ENCODE results near the gene CDH26. TPM values are rescaled to one million over a fixed set of nuclear protein-coding genes. Genes with fewer than 3 reads are reported as not detected.

The CDH26 gene
- total and polyA plus RNA-seq, 2 donors (not counting 3 experiments of a cell fraction or from before 2014, with no cell fraction given): 0.01 TPM; not detected in 1

DNA sequence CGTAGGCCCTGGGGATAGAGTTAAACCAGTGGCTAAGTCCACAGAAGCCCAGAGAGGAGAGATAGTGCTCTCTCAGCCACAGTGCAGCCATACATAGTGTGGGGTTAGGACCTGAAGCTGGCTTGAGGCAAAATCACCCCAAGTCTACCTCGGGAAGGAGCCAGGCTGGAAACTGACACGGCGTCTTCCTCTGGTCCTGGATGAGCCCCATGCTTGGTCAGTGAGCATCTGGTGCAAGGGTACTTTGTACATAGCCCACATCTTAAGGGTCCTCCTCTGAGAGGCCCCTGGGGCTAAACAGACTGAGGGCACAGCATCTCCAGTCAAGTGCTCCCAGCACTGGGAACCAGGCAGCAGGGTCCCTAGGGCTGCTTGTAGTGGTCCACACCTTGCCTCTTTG, 45.6 kb downstream of the CDH26 start:
- Histone ChIP-seq H3K27me3 (ENCODE audit: control insufficient read depth in 2 of 2, insufficient read depth in 2 of 2, low read length in 2 of 2) (no peaks in the 10 kb centered on the region), H3K79me2 (ENCODE audit: control insufficient read depth, insufficient read depth, low read length) (no peaks in the 10 kb centered on the region), H3K36me3 (ENCODE audit: control insufficient read depth in 2 of 2, extremely low read depth in 1 of 2, insufficient read depth in 2 of 2, low read length in 2 of 2) (no peaks in the 10 kb centered on the region), H3K9ac (replicated peaks; ENCODE audit: extremely low read depth, insufficient read depth, low read length) (no peak overlapping the region), H3K9me1 (replicated peaks; ENCODE audit: control insufficient read depth, extremely low read depth, insufficient read depth, low read length) (no peaks in the 10 kb centered on the region), H3K4me3 (replicated peaks in 1 of 3; ENCODE audit: insufficient read depth in 1 of 3, low read depth in 1 of 3, low read length in 3 of 3) (no peak overlapping the region), H3K4me2 (ENCODE audit: insufficient read depth, low read length) (no peak overlapping the region), H3K4me1 (ENCODE audit: control insufficient read depth, extremely low read depth, insufficient read depth, low read length) (no peaks in the 10 kb centered on the region), H3K9me3 (replicated peaks; ENCODE audit: control insufficient read depth, insufficient read depth, low read length) (peaks cover 4% of the 10 kb centered on the region), H4K20me1 (replicated peaks; ENCODE audit: control insufficient read depth, extremely low read depth, insufficient read depth, low read length) (no peaks in the 10 kb centered on the region), H2AFZ (ENCODE audit: low read depth, low read length) (no peak overlapping the region), H3K27ac (ENCODE audit: insufficient read depth, low read depth, low read length) (no peak overlapping the region)
- TF ChIP-seq JUN (IDR thresholded peaks at IDR 0.05; ENCODE audit: borderline replicate concordance, insufficient read depth, insufficient read length, low read depth) (no peak), FOS (IDR thresholded peaks at IDR 0.05; ENCODE audit: borderline replicate concordance, insufficient read depth, low read length) (no peak), POLR2AphosphoS5 (IDR thresholded peaks at IDR 0.05; ENCODE audit: insufficient read depth, low read depth, low read length) (no peak), MYC (IDR thresholded peaks at IDR 0.05; ENCODE audit: low read depth, low read length) (no peak), GATA2 (IDR thresholded peaks at IDR 0.05; ENCODE audit: insufficient read depth, insufficient read length, low read depth, low read length) (no peak), EZH2 (IDR thresholded peaks at IDR 0.05; ENCODE audit: borderline replicate concordance, low read depth, low read length, severe bottlenecking) (no peak), POLR2A (IDR thresholded peaks at IDR 0.05; ENCODE audit: low read depth, low read length) (no peak)
- TF ChIP-seq, protein P1, sequence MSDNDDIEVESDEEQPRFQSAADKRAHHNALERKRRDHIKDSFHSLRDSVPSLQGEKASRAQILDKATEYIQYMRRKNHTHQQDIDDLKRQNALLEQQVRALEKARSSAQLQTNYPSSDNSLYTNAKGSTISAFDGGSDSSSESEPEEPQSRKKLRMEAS (IDR thresholded peaks at IDR 0.05; ENCODE audit: insufficient read depth, insufficient read length): no peak
- TF ChIP-seq, protein P2, sequence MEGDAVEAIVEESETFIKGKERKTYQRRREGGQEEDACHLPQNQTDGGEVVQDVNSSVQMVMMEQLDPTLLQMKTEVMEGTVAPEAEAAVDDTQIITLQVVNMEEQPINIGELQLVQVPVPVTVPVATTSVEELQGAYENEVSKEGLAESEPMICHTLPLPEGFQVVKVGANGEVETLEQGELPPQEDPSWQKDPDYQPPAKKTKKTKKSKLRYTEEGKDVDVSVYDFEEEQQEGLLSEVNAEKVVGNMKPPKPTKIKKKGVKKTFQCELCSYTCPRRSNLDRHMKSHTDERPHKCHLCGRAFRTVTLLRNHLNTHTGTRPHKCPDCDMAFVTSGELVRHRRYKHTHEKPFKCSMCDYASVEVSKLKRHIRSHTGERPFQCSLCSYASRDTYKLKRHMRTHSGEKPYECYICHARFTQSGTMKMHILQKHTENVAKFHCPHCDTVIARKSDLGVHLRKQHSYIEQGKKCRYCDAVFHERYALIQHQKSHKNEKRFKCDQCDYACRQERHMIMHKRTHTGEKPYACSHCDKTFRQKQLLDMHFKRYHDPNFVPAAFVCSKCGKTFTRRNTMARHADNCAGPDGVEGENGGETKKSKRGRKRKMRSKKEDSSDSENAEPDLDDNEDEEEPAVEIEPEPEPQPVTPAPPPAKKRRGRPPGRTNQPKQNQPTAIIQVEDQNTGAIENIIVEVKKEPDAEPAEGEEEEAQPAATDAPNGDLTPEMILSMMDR (IDR thresholded peaks at IDR 0.05; ENCODE audit: extremely low read depth in 1 of 2, insufficient read depth in 1 of 2, low read depth in 1 of 2, low read length in 2 of 2): no peak
- POLR2A ChIA-PET: no interaction called here
- FAIRE-seq (no peak), DNase-seq (ENCODE audit: low read depth, low spot score) (no peak)
- BruUV-seq (replicated peaks): no TSS peak
- intact Hi-C loops (cut with micrococcal nuclease): no loop called here
- CTCF ChIA-PET: no interaction called here
- dilution Hi-C loops (cut with MboI; ENCODE audit: extremely low pct_ligation_motif_present, low sequenced_read_pairs): no loop called here

Data from endothelial cell of umbilical vein (primary cell).